Effector memory CD4-positive, alpha-beta T cell (primary cell): Measurements from ENCODE around the gene SPAG9.

Experiments
- DNase-seq, 3 donors: peaks; one replicate each; pipeline ENCODE4 v3.0.0-alpha.2; 2020
- H3K27ac ChIP-seq: 2 replicates; pipeline ENCODE4 v1.7.0; 2013; ENCODE audit warnings: mild to moderate bottlenecking, low read length, moderate library complexity; ENCODE audit not compliant: insufficient read depth, poor library complexity, severe bottlenecking
- H3K27me3 ChIP-seq: replicated peaks from 2 replicates; pipeline ENCODE4 v1.7.0; 2013; ENCODE audit warnings: mild to moderate bottlenecking, low read length; ENCODE audit not compliant: insufficient read depth, control insufficient read depth, poor library complexity, severe bottlenecking
- H3K36me3 ChIP-seq: 2 replicates; pipeline ENCODE4 v1.7.0; 2013; ENCODE audit warnings: mild to moderate bottlenecking, low read length, moderate library complexity; ENCODE audit not compliant: control insufficient read depth, insufficient read depth
- H3K4me1 ChIP-seq: 2 replicates; pipeline ENCODE4 v1.7.0; 2013; ENCODE audit warnings: low read length, mild to moderate bottlenecking; ENCODE audit not compliant: control insufficient read depth, insufficient read depth, poor library complexity, severe bottlenecking
- H3K4me3 ChIP-seq: 2 replicates; pipeline ENCODE4 v1.7.0; 2013; ENCODE audit warnings: low read length, low read depth, mild to moderate bottlenecking; ENCODE audit not compliant: insufficient read depth, poor library complexity, severe bottlenecking
- H3K9me3 ChIP-seq: 2 replicates; pipeline ENCODE4 v1.7.0; 2013; ENCODE audit warnings: mild to moderate bottlenecking, low read length, moderate library complexity; ENCODE audit not compliant: control insufficient read depth

The SPAG9 gene

DNA sequence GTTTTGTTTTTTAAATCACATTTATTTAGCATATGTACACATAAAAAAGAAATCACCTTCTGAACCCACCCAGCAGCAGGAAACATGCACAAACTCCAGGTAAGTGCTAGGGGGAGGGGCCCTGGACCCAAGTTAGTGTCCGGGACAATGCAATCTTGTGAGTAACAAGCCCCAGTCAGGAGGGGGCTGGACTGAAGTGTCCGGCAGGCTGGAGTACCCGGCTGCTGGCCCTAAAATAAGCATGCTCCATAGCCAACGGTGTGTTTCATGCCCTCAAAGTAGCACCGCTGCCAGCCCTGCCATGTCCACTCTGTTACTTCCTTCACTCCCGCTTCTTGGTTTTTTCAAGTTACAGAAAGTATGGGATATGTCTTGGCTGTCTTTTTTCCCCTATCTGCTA, 102.1 kb downstream of the SPAG9 start:
- no peak overlapping the region for H3K4me3 ChIP-seq

DNA sequence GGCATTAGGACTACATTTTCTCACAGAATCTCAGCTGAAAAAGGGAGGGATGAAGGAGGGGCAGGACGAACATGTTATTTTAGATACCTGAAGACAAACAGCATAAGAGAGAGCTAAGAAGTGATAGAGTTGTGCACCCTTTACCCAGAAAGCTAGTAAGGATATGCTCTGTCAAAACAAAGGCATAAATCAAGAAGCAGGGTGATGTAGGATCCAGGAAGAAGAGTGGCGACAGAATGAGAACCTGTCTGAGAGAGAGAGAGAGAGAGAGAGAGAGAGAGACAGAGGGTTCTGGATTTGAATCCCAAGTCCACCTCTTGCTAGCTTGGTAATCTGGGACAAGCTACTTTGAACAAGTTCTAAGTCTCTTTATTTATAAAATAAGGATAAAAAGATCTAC, 103.4 kb downstream of the SPAG9 start:
- no peaks in the 10 kb centered on the region for H3K27me3 ChIP-seq
- no peak for DNase-seq
- no peaks in the 10 kb centered on the region for H3K9me3 ChIP-seq
- no peaks in the 10 kb centered on the region for H3K4me1 ChIP-seq
- H3K27ac ChIP-seq = no peak overlapping the region
- H3K4me3 ChIP-seq = no peak overlapping the region
- peaks cover 30% of the 10 kb centered on the region for H3K36me3 ChIP-seq

More for the DNA sequence above, 102.1 kb downstream of the SPAG9 start:
- no peaks in the 10 kb centered on the region for H3K27me3 ChIP-seq
- no peaks in the 10 kb centered on the region for H3K4me1 ChIP-seq
- no peaks in the 10 kb centered on the region for H3K9me3 ChIP-seq
- H3K36me3 ChIP-seq = peaks cover 22% of the 10 kb centered on the region
- H3K27ac ChIP-seq = no peak overlapping the region
- DNase-seq = no peak

DNA sequence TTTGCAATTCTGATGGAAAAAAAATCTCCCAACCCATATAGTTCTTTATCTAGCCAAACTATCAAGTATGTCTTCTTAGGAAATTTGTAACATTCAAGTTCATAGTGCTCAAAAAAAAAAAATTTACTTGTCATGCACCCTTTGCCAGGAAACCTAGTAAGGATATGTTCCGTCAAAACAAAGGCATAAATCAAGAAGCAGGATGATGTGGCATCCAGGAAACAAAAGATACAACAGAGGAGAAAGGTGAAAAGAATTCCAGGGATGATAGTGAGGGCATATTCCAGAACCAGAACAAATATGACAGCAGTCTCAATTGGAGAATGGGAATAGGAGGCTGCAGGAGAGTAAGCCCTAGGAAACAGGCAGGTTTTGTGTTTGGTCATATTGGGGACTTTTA, 104.6 kb downstream of the SPAG9 start:
- no peak for DNase-seq
- no peak overlapping the region for H3K27ac ChIP-seq
- no peaks in the 10 kb centered on the region for H3K4me1 ChIP-seq
- peaks cover 30% of the 10 kb centered on the region for H3K36me3 ChIP-seq
- H3K4me3 ChIP-seq = no peak overlapping the region
- no peaks in the 10 kb centered on the region for H3K27me3 ChIP-seq
- H3K9me3 ChIP-seq = no peaks in the 10 kb centered on the region

DNA sequence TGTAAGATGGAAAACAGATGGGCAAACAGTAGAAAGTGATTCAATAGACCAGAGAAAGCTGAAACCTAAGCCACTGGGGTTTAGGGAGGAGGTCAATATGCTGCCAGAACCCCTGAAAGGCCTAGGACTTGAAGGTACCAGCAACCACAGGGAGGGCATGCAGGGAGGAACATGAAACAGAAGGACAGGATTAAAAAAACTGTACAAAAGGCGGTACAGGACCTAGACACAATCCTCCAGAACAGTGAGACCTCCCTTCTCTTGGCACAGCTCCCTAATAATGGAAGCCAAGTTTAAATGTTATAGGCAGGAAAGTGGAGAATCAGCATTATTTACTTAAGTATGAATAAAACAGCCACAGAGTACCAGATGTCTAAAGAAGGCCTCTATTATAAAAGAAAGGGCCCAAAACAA, 105.5 kb downstream of the SPAG9 start:
- Histone ChIP-seq H3K4me3 (no peak overlapping the region), H3K27ac (no peak overlapping the region), H3K36me3 (peaks cover 30% of the 10 kb centered on the region)

DNA sequence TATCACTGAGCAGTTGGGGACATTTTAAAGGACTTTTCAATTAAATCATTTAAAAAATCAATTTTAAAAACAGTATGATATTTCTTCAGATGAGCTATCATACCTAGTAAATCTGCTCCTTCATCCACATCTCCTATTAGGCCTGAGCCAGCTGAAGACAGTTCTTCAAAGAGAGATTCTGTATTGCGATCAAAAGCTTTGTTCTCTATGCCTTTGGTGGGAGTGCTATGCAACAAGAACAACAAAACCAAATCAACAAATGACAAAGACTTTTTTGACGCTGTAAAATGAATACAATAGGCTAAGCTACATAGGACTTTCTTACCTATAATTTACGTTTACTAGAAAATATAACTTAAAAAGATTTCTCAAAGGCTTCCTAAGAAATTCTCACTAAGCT, 106.5 kb downstream of the SPAG9 start:
- Histone ChIP-seq H3K36me3 (peaks cover 30% of the 10 kb centered on the region), H3K9me3 (no peaks in the 10 kb centered on the region)

More for the DNA sequence above, 105.5 kb downstream of the SPAG9 start:
- no peaks in the 10 kb centered on the region for H3K4me1 ChIP-seq
- DNase-seq = no peak
- no peaks in the 10 kb centered on the region for H3K9me3 ChIP-seq
- H3K27me3 ChIP-seq = no peaks in the 10 kb centered on the region

DNA sequence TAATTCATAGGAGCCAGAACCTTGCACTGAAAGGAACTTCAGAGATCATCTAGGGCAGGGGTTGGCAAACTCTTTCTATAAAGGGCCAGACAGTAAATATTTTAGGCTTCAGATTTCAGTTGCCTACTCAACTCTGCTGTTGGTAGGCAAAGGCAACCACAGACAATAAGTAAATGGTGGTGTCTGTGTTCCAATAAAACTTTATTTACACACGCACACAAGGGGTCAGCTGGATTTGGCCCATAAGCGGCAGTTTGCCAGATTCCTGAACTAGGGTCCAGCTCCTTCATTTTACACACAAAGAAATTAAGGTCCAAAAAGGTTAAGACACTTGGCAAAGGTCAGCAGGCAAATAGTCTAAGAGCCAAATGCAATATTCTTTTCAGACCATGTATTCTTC, 107.3 kb downstream of the SPAG9 start:
- H3K9me3 ChIP-seq = no peaks in the 10 kb centered on the region
- peaks cover 30% of the 10 kb centered on the region for H3K36me3 ChIP-seq
- no peaks in the 10 kb centered on the region for H3K27me3 ChIP-seq
- H3K27ac ChIP-seq = no peak overlapping the region
- H3K4me3 ChIP-seq = no peak overlapping the region
- H3K4me1 ChIP-seq = no peaks in the 10 kb centered on the region
- DNase-seq = no peak

More for the DNA sequence above, 106.5 kb downstream of the SPAG9 start:
- no peak for DNase-seq
- Histone ChIP-seq H3K27me3 (no peaks in the 10 kb centered on the region), H3K4me1 (no peaks in the 10 kb centered on the region), H3K27ac (no peak overlapping the region), H3K4me3 (no peak overlapping the region)

DNA sequence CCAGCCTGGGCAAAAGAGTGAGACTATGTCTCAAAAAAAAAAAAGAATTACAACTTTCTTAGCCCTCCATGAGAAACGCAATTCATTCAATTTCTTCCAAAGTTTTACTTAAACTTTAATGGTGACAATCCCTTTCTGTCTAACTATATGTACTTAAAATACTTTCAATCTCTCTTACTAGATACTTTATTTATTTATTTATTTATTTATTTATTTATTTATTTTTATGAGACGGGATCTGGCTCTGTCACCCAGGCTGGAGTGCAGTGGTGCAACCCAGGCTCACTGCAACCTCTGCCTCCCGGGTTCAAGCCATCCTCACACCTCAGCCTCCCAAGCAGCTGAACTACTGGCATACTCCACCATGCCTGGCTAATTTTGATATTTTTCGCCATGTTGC, 108.1 kb downstream of the SPAG9 start:
- Histone ChIP-seq H3K27ac (no peak overlapping the region), H3K4me3 (no peak overlapping the region), H3K27me3 (no peaks in the 10 kb centered on the region), H3K36me3 (peaks cover 34% of the 10 kb centered on the region), H3K4me1 (no peaks in the 10 kb centered on the region), H3K9me3 (no peaks in the 10 kb centered on the region)
- DNase-seq = no peak

DNA sequence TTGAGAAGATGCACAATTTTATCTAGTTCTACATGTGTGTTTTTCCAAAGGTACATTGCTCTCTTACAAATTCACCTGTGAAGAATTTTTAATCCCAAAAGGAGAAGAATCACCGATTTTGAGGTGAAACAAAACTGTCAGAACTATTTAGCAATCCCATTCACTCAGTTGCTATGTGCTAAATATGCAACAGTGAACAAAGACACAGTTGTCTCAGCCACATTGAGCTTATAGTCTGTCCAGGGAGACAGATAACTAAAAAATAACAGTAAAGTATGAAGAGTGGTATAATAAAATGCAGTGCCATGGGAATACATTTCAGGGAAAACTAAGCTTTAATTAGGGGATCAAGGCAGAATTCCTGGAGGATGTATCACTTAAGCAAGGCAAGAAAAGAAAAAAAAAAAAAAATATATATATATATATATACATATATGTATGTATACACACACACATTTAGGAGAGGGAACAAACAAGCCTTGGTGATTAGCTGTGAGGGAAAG, 110.4 kb downstream of the SPAG9 start:
- Histone ChIP-seq H3K27me3 (no peaks in the 10 kb centered on the region), H3K4me3 (no peak overlapping the region), H3K9me3 (no peaks in the 10 kb centered on the region), H3K27ac (no peak overlapping the region), H3K4me1 (no peaks in the 10 kb centered on the region), H3K36me3 (peaks cover 44% of the 10 kb centered on the region)
- DNase-seq = no peak

DNA sequence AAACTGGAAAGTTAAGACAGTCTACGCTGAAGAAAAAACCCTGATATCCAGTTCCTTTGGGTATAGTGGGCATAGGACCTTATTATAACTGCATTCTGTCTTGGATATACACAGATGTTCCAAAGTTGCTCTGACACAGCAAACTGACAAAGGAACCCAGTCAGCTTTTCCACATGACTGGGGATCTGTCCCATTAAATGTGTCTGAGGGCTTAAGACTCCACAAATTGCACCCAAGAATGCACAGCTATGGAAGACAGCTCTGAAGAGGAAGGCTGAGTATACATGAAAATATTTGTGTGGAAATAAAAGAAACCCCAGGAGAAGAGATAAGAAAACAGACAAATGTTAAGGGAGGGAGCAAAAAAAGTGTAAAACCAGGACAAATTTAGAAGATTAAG, 114.1 kb downstream of the SPAG9 start:
- no peaks in the 10 kb centered on the region for H3K4me1 ChIP-seq
- no peaks in the 10 kb centered on the region for H3K27me3 ChIP-seq
- H3K4me3 ChIP-seq = no peak overlapping the region
- H3K27ac ChIP-seq = no peak overlapping the region
- no peaks in the 10 kb centered on the region for H3K9me3 ChIP-seq
- peaks cover 26% of the 10 kb centered on the region for H3K36me3 ChIP-seq
- no peak for DNase-seq

DNA sequence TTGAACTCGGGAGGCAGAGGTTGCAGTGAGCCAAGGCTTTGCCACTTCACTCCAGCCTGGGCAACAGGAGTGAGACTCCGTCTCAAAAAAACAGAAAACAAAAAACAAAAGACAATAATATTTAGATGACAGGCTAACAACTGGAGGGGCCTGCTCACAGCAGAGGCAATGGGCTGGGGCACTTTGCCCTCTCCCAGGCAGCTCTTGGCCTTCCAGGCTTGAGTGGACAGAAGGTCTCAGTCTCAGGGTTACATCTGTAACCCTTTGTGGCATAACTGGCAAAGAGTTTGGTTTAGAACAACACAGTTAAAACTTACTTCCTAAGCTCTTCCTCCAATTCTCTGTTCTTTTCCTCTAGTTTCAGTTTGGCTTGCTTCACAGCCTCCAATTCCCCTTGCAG, 114.9 kb downstream of the SPAG9 start:
- no peaks in the 10 kb centered on the region for H3K27me3 ChIP-seq
- no peak for DNase-seq
- H3K27ac ChIP-seq = no peak overlapping the region
- H3K9me3 ChIP-seq = no peaks in the 10 kb centered on the region
- H3K4me3 ChIP-seq = no peak overlapping the region
- peaks cover 26% of the 10 kb centered on the region for H3K36me3 ChIP-seq
- H3K4me1 ChIP-seq = no peaks in the 10 kb centered on the region

DNA sequence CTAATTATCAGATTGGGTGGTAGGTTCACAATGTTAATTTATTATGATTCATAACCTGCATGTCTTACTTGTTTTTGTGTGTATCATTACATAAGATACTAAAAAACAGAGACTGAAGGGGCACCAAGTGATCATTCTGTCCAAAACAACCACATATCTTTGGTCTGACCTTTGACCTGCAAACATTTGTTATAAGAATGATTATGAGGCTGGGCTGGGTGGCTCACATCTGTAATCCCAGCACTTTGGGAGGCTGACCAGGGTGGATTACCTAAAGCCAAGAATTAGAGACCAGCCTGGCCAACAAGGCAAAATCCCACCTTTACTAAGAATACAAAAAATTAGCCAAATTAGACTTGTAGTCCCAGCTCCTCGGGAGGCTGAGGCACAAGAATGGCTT, 116.4 kb downstream of the SPAG9 start:
- Histone ChIP-seq H3K9me3 (no peaks in the 10 kb centered on the region), H3K4me3 (no peak overlapping the region), H3K27ac (no peak overlapping the region), H3K36me3 (peaks cover 29% of the 10 kb centered on the region), H3K27me3 (no peaks in the 10 kb centered on the region), H3K4me1 (no peaks in the 10 kb centered on the region)
- DNase-seq = no peak
